Panc1 (cell line): Measurements from ENCODE around the gene GOLGA3. TPM values are rescaled to one million over a fixed set of nuclear protein-coding genes. Genes with fewer than 3 reads are reported as not detected.

Experiments used
- ATAC-seq: fragments of 200-7000 bp; cut with Tn5 transposase; 2 replicates; pipeline ENCODE4 v1.9.1; 2020; ENCODE audit warnings: mild to moderate bottlenecking, moderate library complexity
- BruUV-seq: library from RNA; stranded (reverse); fragments of 400-500 nt; replicated peaks from 2 replicates; lab custom pipeline; 2021; lab: Mats Ljungman, UMichigan
- CTCF ChIA-PET: fragments of 300-600 bp; sonication (Branson Sonifier 250); formaldehyde crosslinking; loops from one replicate; lab custom pipeline; 2022; ENCODE audit warnings: antibody characterized with exemption; lab: Charles Lee
- POLR2A ChIA-PET: fragments of 300-600 bp; sonication (Branson Sonifier 250); formaldehyde crosslinking; loops from one replicate; lab custom pipeline; 2022; ENCODE audit warnings: antibody characterized with exemption; lab: Charles Lee
- DNase-seq: peaks from one replicate; pipeline ENCODE4 v3.0.0-alpha.2; 2010; ENCODE audit warnings: low read depth, low spot score
- H3K27ac ChIP-seq: 2 replicates; pipeline ENCODE4 v1.5.1; 2011; ENCODE audit warnings: mild to moderate bottlenecking, low read length, inconsistent platforms
- H3K27me3 ChIP-seq: fragments of 200-500 bp; sonication (Bioruptor generic); 2 replicates; pipeline ENCODE4 v1.6.0; 2014; ENCODE audit warnings: low read length, inconsistent platforms; ENCODE audit not compliant: control insufficient read depth, insufficient read depth
- H3K36me3 ChIP-seq: fragments of 200-500 bp; sonication (Bioruptor generic); 2 replicates; pipeline ENCODE4 v1.5.1; 2014; ENCODE audit warnings: inconsistent platforms, mild to moderate bottlenecking, low read length, moderate library complexity; ENCODE audit not compliant: control insufficient read depth, insufficient read depth
- H3K4me1 ChIP-seq: 2 replicates; pipeline ENCODE4 v1.5.1; 2011; ENCODE audit warnings: inconsistent platforms, mild to moderate bottlenecking, low read length, moderate library complexity; ENCODE audit not compliant: control insufficient read depth, insufficient read depth
- H3K4me3 ChIP-seq, 2 experiments: 2 replicates each; pipeline ENCODE4 v1.5.1; 2011 to 2012; ENCODE audit warnings: low read depth in 2 of 2, low read length in 2 of 2, mild to moderate bottlenecking in 2 of 2, inconsistent platforms in 1 of 2, moderate library complexity in 1 of 2
- H3K9me3 ChIP-seq: fragments of 200-500 bp; sonication (Bioruptor generic); 2 replicates; pipeline ENCODE4 v1.5.1; 2014; ENCODE audit warnings: low read depth, mild to moderate bottlenecking, inconsistent platforms, low read length, moderate library complexity; ENCODE audit not compliant: control insufficient read depth, insufficient read depth
- CTCF ChIP-seq: fragments of 450-650 bp; IDR thresholded peaks from 2 replicates; pipeline ENCODE4 v1.5.1; 2017; ENCODE audit warnings: mild to moderate bottlenecking
- POLR2AphosphoS5 ChIP-seq: IDR thresholded peaks from 2 replicates; pipeline ENCODE4 v1.6.1; 2012; ENCODE audit warnings: mild to moderate bottlenecking, low read depth, low read length, moderate library complexity
- REST ChIP-seq, 2 experiments: IDR thresholded peaks; 2 replicates each; pipeline ENCODE4 v1.6.1; 2011 to 2012; ENCODE audit warnings: low read depth in 2 of 2, control low read depth in 1 of 2, low read length in 1 of 2, mild to moderate bottlenecking in 1 of 2, moderate library complexity in 1 of 2; ENCODE audit not compliant: insufficient read depth in 1 of 2
- SIN3A ChIP-seq: IDR thresholded peaks from 2 replicates; pipeline ENCODE4 v1.6.1; 2012; ENCODE audit warnings: low read depth, mild to moderate bottlenecking, low read length, moderate library complexity, borderline replicate concordance; ENCODE audit not compliant: insufficient read depth
- TCF7L2 ChIP-seq: IDR thresholded peaks from 2 replicates; pipeline ENCODE4 v1.6.1; 2011; ENCODE audit warnings: mild to moderate bottlenecking, low read depth, low read length, inconsistent platforms
- in situ Hi-C: cut with HindIII; loops from 2 replicates; pipeline ENCODE4 v1.10.0; 2016; ENCODE audit warnings: low sequenced_read_pairs, low pct_unique_long_range_greater_than_20kb
- intact Hi-C: fragments of 100-400 bp; cut with micrococcal nuclease; formaldehyde crosslinking; loops from one replicate; pipeline ENCODE4 v1.10.0; 2022; ENCODE audit not compliant: unreplicated experiment
- total RNA-seq: library from RNA; stranded (reverse); gene quantifications from one replicate; pipeline ENCODE4 v1.2.1, GENCODE V29; 2021; ENCODE audit not compliant: unreplicated experiment

Gene GOLGA3
- total RNA-seq, 1 experiment from 2014 or later, result 61.1 TPM

GRCh38 chr12:132719954-132720324, 108.7 kb downstream of the GOLGA3 start:
- Histone ChIP-seq H3K9me3 (no peaks in the 10 kb centered on the region), H3K27me3 (no peaks in the 10 kb centered on the region), H3K4me1 (peaks cover 8% of the 10 kb centered on the region), H3K4me3 (no peak overlapping the region), H3K27ac (no peak overlapping the region), H3K36me3 (peaks cover 7% of the 10 kb centered on the region)
- in situ Hi-C loops (no loop called here), intact Hi-C loops (no loop called here)
- no peak for TF ChIP-seq TCF7L2
- no peak for TF ChIP-seq REST (IDR thresholded peaks at IDR 0.05; ENCODE audit: insufficient read depth in 1 of 2, low read depth in 2 of 2, low read length in 1 of 2)
- no peak for TF ChIP-seq SIN3A
- no peak for TF ChIP-seq CTCF
- no peak for TF ChIP-seq POLR2AphosphoS5
- BruUV-seq, result no TSS peak
- DNase-seq, result no peak
- ChIA-PET CTCF (no interaction called here), POLR2A (interaction anchor here (0.7 kb wide), 1 partner anchor 293 kb away, joined by 11 read pairs; no protein-coding TSS in a partner anchor)
- ATAC-seq, result no peak

GRCh38 chr12:132719141-132719953, 109.3 kb downstream of the GOLGA3 start:
- H3K4me1 ChIP-seq, result peaks cover 8% of the 10 kb centered on the region
- H3K36me3 ChIP-seq, result peaks cover 5% of the 10 kb centered on the region
- no peak for TF ChIP-seq SIN3A
- TF ChIP-seq CTCF, result no peak
- TF ChIP-seq TCF7L2, result no peak
- TF ChIP-seq REST (IDR thresholded peaks at IDR 0.05; ENCODE audit: insufficient read depth in 1 of 2, low read depth in 2 of 2, low read length in 1 of 2), result no peak
- TF ChIP-seq POLR2AphosphoS5, result no peak
- ChIA-PET CTCF (no interaction called here), POLR2A (no interaction called here)
- no peak overlapping the region for H3K4me3 ChIP-seq
- H3K9me3 ChIP-seq, result no peaks in the 10 kb centered on the region
- H3K27ac ChIP-seq, result peak overlapping the region; percentile 51; the same call in 1 of the 2 replicates
- BruUV-seq, result no TSS peak
- H3K27me3 ChIP-seq, result no peaks in the 10 kb centered on the region
- intact Hi-C loops (no loop called here), in situ Hi-C loops (no loop called here)
- DNase-seq (no peak), ATAC-seq (peak; percentile 15; the same call in 1 of the 2 replicates)
